ENCODE measurements around the gene NAV2. TPM values are rescaled to one million over a fixed set of nuclear protein-coding genes. Genes with fewer than 3 reads are reported as not detected.
A peak's percentile ranks its signal among the peaks of the same experiment; 100 is the strongest.

NAV2 gene
- total and polyA plus RNA-seq, 11 donors, result 7.6 to 46.5 (median 20.2) TPM

DNA sequence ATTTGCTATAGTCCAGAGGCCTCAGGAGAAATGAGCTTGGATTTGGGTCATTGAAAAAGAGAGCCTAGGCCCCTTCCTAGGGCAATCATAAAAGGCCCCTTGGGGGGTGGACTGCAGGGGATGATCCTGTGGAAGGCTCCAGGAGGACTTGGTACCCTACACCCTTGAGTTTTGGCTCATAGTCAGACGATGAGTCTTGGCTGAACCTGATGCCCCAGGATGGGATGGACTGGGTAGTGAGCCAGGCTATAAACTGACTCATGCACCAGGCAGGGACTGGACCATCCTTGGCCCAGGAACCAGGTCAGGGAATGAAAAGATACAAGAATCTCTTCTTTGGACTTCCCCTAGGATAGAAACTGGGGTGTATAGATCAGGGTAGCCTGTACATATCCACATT, 54.2 kb downstream of the NAV2 start:
- H3K27me3 ChIP-seq, result no peaks in the 10 kb centered on the region
- peak; percentile 36 to 77 (median 60) for ATAC-seq
- H3K4me3 ChIP-seq, result no peak overlapping the region
- H3K27ac ChIP-seq, result no peak overlapping the region
- H3K4me1 ChIP-seq, result peaks cover 0 to 60% (median 25%) of the 10 kb centered on the region in 12 donors
- no peaks in the 10 kb centered on the region for H3K36me3 ChIP-seq
- 40 to 77% (median 53%) methylated on average over 1 of the region's 1 CpG for WGBS, 4 donors
- DNase-seq, result peak in 1 of 5 donors; percentile 44
- intact Hi-C loops (cut with DNase I), result no loop called here
- TF ChIP-seq POLR2A (IDR thresholded peaks at IDR 0.05) (no peak), CTCF (IDR thresholded peaks at IDR 0.05) (no peak)
- no peaks in the 10 kb centered on the region for H3K9me3 ChIP-seq

GRCh38 chr11:19767627-19768151, 55.1 kb downstream of the NAV2 start:
- ATAC-seq (peak in 2 of 4 donors; percentile 25 to 38), DNase-seq (no peak)
- Histone ChIP-seq H3K27ac (peak overlapping the region in 1 of 12 donors; percentile 43), H3K4me1 (peaks cover 0 to 60% (median 25%) of the 10 kb centered on the region in 12 donors), H3K36me3 (no peaks in the 10 kb centered on the region), H3K27me3 (no peaks in the 10 kb centered on the region), H3K9me3 (no peaks in the 10 kb centered on the region), H3K4me3 (no peak overlapping the region)
- TF ChIP-seq POLR2A (IDR thresholded peaks at IDR 0.05) (no peak), CTCF (IDR thresholded peaks at IDR 0.05) (no peak)
- WGBS, 4 donors, result 49 to 70% (median 60%) methylated on average over 3 to 5 of the region's 5 CpGs
- intact Hi-C loops (cut with DNase I), result no loop called here

DNA sequence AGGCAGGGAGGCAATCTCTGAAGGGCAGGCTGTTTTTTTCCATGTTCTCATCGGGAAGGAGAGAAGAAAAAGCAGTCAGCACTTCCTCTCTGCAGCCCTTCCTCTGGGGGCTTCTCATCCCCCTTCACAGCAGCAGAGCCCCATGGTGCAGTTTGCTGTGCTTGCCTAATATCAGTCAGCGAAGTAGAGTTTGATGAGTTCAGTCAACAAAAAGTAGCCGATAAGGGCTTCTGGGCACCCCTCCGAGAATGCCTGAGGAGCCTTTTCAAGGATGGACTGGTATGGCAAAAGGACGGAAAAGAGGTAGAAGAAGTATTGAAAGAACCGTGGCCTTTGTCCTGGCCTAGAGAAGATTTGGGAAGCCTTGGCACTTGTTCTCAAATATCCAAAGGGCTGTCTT, 55.6 kb downstream of the NAV2 start:
- no peaks in the 10 kb centered on the region for H3K27me3 ChIP-seq
- no peak for ATAC-seq
- intact Hi-C loops (cut with DNase I), result no loop called here
- H3K4me3 ChIP-seq, result no peak overlapping the region
- H3K27ac ChIP-seq, result peak overlapping the region in 1 of 12 donors; percentile 43
- WGBS, 4 donors, result 64 to 86% (median 75%) methylated on average over 6 of the region's 6 CpGs
- H3K4me1 ChIP-seq, result peaks cover 0 to 60% (median 25%) of the 10 kb centered on the region in 12 donors
- H3K36me3 ChIP-seq, result no peaks in the 10 kb centered on the region
- no peak for DNase-seq
- TF ChIP-seq POLR2A (IDR thresholded peaks at IDR 0.05) (no peak), CTCF (IDR thresholded peaks at IDR 0.05) (no peak)
- H3K9me3 ChIP-seq, result no peaks in the 10 kb centered on the region

GRCh38 chr11:19768815-19769214, 56.2 kb downstream of the NAV2 start:
- peak in 3 of 4 donors; percentile 7 to 65 (median 56) for ATAC-seq
- peak overlapping the region in 1 of 12 donors; percentile 43 for H3K27ac ChIP-seq
- H3K36me3 ChIP-seq, result no peaks in the 10 kb centered on the region
- intact Hi-C loops (cut with DNase I), result no loop called here
- H3K4me1 ChIP-seq, result peaks cover 0 to 59% (median 23%) of the 10 kb centered on the region in 12 donors
- peak in 1 of 5 donors; percentile 48 for DNase-seq
- H3K27me3 ChIP-seq, result no peaks in the 10 kb centered on the region
- no peak overlapping the region for H3K4me3 ChIP-seq
- no peak for TF ChIP-seq CTCF (IDR thresholded peaks at IDR 0.05)
- H3K9me3 ChIP-seq, result no peaks in the 10 kb centered on the region
